ENCODE data around the gene INTS1. TPM values are rescaled to one million over a fixed set of nuclear protein-coding genes. Genes with fewer than 3 reads are reported as not detected.

The INTS1 gene, protein sequence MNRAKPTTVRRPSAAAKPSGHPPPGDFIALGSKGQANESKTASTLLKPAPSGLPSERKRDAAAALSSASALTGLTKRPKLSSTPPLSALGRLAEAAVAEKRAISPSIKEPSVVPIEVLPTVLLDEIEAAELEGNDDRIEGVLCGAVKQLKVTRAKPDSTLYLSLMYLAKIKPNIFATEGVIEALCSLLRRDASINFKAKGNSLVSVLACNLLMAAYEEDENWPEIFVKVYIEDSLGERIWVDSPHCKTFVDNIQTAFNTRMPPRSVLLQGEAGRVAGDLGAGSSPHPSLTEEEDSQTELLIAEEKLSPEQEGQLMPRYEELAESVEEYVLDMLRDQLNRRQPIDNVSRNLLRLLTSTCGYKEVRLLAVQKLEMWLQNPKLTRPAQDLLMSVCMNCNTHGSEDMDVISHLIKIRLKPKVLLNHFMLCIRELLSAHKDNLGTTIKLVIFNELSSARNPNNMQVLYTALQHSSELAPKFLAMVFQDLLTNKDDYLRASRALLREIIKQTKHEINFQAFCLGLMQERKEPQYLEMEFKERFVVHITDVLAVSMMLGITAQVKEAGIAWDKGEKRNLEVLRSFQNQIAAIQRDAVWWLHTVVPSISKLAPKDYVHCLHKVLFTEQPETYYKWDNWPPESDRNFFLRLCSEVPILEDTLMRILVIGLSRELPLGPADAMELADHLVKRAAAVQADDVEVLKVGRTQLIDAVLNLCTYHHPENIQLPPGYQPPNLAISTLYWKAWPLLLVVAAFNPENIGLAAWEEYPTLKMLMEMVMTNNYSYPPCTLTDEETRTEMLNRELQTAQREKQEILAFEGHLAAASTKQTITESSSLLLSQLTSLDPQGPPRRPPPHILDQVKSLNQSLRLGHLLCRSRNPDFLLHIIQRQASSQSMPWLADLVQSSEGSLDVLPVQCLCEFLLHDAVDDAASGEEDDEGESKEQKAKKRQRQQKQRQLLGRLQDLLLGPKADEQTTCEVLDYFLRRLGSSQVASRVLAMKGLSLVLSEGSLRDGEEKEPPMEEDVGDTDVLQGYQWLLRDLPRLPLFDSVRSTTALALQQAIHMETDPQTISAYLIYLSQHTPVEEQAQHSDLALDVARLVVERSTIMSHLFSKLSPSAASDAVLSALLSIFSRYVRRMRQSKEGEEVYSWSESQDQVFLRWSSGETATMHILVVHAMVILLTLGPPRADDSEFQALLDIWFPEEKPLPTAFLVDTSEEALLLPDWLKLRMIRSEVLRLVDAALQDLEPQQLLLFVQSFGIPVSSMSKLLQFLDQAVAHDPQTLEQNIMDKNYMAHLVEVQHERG (N-terminal part only)
- 10 to 100 TPM; 29.0 to 47.0 TPM for total RNA-seq

DNA sequence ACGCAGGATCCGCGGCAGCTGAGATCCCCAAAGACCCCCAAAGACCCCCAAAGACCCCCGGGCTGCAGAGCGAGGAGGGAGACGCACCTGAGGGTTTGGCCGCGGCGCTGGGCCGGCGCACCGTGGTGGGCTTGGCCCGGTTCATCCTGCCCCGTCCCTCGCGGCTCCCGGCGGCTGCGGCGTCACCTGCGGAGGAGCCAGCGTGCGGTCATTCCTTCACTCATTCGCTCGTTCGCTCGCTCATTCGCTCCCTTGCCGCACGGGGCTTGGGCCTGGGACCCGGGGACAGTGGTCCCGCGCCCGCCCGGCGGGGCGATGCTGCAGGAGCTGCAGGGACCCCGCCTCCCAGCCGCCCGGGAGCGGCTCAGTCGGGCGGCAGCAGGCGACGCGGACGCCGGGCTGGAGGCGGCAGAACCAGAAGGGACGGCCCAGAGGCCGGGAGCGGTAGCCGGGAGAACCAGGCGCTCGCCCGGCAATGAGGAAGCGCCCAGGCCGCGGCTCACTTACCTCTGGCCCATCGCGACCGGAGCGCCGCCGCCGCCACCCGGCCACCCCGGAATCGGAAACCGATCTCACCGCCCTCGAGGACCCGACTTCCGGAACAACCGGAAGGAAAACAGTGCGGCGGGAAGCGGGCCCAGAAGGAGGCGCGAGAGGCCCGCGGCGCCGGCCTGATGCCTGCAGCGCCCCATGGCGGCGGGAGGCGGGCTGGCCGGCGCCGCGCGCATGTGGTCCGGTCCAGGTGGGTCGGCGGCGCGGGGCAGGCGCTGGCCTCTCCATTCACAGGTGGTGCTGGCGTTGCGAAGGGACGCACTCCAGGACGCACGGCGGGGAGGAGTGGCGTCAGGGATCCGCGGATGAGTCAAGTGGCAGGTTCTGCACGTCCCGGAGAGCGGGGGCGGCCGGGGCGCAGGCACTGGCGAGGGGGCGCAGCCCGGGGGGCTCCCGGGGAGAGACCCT, at the start of gene INTS1:
Gene INTS1 (minus strand): TSS at position 574 of the 960 bp plus-strand sequence. CDS start 429 bp downstream, at position 145.
- peak; percentile 89 for DNase-seq (ENCODE audit: low spot score)
- no peaks in the 10 kb centered on the region for H3K9me3 ChIP-seq

DNA sequence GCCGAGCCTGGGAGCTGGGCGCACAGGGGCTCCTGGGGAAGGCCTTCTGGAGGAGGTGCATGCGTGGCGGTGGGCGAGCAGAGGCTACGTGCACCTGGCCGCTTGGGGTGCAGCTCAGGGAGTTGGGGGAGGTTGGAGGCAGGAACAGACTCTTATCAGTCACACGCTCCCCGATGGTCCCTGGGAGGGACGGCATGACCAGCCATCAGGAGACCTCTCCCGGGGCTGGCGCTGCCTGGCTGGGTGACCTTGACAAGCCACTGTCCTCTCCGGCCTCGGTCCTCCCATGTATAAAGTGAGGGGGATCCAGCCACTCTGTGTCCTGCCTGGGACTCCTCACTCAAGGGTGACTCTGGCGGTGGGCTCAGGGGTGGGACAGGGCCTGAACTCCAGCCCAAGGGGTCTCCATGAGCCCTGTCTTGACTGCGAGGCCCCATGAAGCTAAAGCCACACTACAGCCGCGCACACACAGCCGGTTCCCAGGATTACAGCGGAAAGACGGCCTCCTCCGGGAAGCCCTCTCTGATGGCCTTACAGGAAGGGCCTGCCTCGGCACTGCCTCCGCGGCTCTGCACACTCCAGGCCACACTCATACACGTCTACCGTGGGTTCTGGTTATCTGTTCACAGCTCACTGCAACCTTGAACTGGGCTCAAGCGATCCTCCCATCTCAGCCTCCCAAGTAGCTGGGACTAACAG, 49.5 kb upstream of the INTS1 start:
- Histone ChIP-seq H3K27me3 (no peaks in the 10 kb centered on the region), H3K27ac (no peak overlapping the region), H3K9me3 (no peaks in the 10 kb centered on the region), H3K4me3 (no peak overlapping the region), H3K36me3 (no peaks in the 10 kb centered on the region), H3K4me1 (peaks cover 0 to 19% of the 10 kb centered on the region in 2 donors)
- TF ChIP-seq, protein P1, sequence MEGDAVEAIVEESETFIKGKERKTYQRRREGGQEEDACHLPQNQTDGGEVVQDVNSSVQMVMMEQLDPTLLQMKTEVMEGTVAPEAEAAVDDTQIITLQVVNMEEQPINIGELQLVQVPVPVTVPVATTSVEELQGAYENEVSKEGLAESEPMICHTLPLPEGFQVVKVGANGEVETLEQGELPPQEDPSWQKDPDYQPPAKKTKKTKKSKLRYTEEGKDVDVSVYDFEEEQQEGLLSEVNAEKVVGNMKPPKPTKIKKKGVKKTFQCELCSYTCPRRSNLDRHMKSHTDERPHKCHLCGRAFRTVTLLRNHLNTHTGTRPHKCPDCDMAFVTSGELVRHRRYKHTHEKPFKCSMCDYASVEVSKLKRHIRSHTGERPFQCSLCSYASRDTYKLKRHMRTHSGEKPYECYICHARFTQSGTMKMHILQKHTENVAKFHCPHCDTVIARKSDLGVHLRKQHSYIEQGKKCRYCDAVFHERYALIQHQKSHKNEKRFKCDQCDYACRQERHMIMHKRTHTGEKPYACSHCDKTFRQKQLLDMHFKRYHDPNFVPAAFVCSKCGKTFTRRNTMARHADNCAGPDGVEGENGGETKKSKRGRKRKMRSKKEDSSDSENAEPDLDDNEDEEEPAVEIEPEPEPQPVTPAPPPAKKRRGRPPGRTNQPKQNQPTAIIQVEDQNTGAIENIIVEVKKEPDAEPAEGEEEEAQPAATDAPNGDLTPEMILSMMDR (IDR thresholded peaks at IDR 0.05) = no peak
- no peak for DNase-seq (ENCODE audit: low spot score)

More for the DNA sequence above, at the start of gene INTS1:
- TF ChIP-seq, protein P1 (IDR thresholded peaks at IDR 0.05) = peak; percentile 94 to 98
- Histone ChIP-seq H3K27ac (peak within 1 kb of the TSS; percentile 77 to 78), H3K36me3 (peaks cover 25% of the 10 kb centered on the region), H3K4me1 (peaks cover 0 to 27% of the 10 kb centered on the region in 2 donors), H3K4me3 (peak within 1 kb of the TSS; percentile 99 to 100), H3K27me3 (no peaks in the 10 kb centered on the region)

DNA sequence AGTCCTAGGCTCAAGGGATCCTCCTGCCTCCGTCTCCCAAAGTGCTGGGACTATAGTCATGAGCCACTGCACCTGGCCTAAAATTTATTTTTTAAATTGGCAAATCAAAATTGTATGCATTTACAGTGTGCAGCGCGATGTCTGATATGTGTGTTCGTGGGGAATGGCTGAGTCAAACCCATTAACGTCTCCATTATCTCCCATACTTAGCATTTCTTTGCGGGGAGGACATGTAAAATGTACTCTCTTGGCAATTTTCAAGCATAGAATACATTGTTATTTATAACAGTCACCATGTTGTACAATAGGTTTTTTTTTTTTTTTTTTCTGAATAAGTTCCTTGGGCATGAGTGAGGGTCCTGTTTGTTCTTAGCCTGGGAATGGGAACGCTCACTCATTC, 48.0 kb upstream of the INTS1 start:
- H3K4me3 ChIP-seq = no peak overlapping the region
- TF ChIP-seq, protein P1 (IDR thresholded peaks at IDR 0.05) = no peak
- H3K27me3 ChIP-seq = no peaks in the 10 kb centered on the region
- no peak for DNase-seq (ENCODE audit: low spot score)
- H3K36me3 ChIP-seq = no peaks in the 10 kb centered on the region
- H3K9me3 ChIP-seq = no peaks in the 10 kb centered on the region
- peaks cover 0 to 15% of the 10 kb centered on the region in 2 donors for H3K4me1 ChIP-seq
- H3K27ac ChIP-seq = no peak overlapping the region

DNA sequence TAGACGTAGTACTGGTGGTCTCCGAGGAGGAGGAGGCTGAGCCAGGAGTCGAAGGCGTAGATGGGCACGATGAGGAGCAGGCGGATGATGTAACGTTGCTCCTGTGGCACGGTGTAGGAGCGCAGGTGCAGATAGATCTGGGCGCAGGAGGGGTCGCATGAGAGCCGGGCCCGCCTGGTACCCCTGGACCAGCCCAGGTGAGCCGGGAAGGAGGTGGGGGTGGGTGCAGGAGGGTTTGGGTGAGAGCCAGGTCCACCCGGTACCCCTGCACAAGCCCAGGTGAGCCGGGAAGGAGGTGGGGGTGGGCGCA, 46.6 kb upstream of the INTS1 start:
- no peak for DNase-seq (ENCODE audit: low spot score)
- Histone ChIP-seq H3K4me1 (peaks cover 0 to 10% of the 10 kb centered on the region in 2 donors), H3K27me3 (no peaks in the 10 kb centered on the region), H3K36me3 (no peaks in the 10 kb centered on the region), H3K4me3 (no peak overlapping the region), H3K9me3 (no peaks in the 10 kb centered on the region), H3K27ac (no peak overlapping the region)
- TF ChIP-seq, protein P1 (IDR thresholded peaks at IDR 0.05) = no peak
